ENCODE data around the gene HDC.

The HDC gene

GRCh38 chr15:50224606-50225005, 40.9 kb downstream of the HDC start:
- DNase-seq = no peak

- DNase-seq = no peak
Measured at GRCh38 chr15:50222181-50222580, 43.3 kb downstream of the HDC start.

GRCh38 chr15:50219820-50220219, 45.7 kb downstream of the HDC start:
- no peak for DNase-seq

- no peak for DNase-seq
Measured at GRCh38 chr15:50218691-50219090, 46.8 kb downstream of the HDC start.

GRCh38 chr15:50218291-50218690, 47.2 kb downstream of the HDC start:
- no peak for DNase-seq

GRCh38 chr15:50210462-50211157, 54.9 kb downstream of the HDC start:
- DNase-seq = no peak

- no peak for DNase-seq
Measured at GRCh38 chr15:50209809-50210208, 55.7 kb downstream of the HDC start.

GRCh38 chr15:50206020-50206419, 59.5 kb downstream of the HDC start:
- no peak for DNase-seq

- DNase-seq = no peak
Measured at GRCh38 chr15:50202003-50202402, 63.5 kb downstream of the HDC start.

- no peak for DNase-seq
Measured at GRCh38 chr15:50192926-50193620, 72.5 kb downstream of the HDC start.

GRCh38 chr15:50192164-50192563, 73.4 kb downstream of the HDC start:
- DNase-seq = no peak
